Measurements from ENCODE around the gene LHX3. TPM values are rescaled to one million over a fixed set of nuclear protein-coding genes. Genes with fewer than 3 reads are reported as not detected.

LHX3 gene
- total and polyA plus RNA-seq, 8 donors, result not detected

DNA sequence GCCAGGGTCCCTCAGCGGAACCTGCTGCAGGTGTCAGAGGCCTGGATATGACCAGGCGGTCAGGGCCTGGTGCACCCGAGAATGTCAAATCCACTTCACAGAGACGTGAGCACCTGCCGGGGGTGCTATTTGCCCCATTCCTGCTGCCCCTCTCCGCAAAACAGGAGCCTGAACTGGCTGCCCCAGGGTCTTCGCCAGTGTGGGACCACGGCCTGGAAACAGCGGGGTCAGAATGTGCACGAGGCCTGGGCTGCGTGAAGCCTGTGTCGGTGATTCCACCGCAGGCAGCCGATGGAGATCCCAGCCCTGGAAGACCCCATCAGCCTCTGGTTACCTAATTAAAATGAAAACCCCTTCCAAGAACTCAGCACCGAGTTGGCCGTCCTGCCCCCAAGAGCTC, 45.1 kb downstream of the LHX3 start:
- ATAC-seq, result no peak
- intact Hi-C loops (cut with DNase I), result no loop called here

DNA sequence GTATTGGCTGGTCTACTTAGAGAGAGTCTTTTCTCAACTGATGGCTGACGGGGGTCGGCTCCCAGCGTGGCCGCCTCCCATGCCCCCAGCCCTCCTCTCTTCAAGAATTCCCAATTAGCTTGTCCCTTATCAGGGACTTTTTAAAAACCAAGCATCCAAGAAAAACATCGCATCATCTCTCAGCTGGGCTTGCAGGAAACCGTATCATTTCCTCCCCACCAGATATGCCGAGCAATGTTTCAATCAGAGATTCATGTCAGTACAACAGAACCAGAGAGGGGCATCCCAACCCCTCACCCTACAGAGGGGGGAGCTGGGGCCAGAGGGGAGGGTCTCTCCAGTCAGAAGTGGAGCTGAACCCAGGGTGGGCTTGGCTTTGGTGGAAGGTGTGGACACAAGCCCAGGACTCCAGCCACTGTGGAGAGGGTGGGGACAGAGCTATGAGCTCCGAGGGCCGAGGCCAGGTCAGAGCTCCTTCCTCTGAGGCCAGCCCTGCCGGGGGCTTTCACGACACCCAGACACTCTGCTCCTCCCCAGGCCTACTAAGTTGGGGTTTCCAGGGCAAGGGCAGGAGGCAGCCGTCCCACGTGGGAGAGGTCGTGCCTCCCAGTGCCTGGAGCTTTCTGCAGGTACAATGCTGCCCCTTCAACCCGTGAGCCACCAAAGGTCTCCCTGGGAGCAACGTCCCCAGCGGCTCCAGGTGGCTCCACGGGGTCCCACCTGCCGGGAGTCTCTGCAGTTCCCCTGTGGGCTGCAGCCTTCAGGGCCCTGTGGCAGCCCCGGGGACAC, 47.3 kb downstream of the LHX3 start:
- intact Hi-C loops (cut with DNase I), result no loop called here
- Histone ChIP-seq H3K4me1 (no peaks in the 10 kb centered on the region), H3K4me3 (no peak overlapping the region), H3K27me3 (peaks cover 9 to 71% of the 10 kb centered on the region in 2 donors), H3K36me3 (no peaks in the 10 kb centered on the region), H3K27ac (no peak overlapping the region), H3K9me3 (no peaks in the 10 kb centered on the region)
- TF ChIP-seq, protein P1, sequence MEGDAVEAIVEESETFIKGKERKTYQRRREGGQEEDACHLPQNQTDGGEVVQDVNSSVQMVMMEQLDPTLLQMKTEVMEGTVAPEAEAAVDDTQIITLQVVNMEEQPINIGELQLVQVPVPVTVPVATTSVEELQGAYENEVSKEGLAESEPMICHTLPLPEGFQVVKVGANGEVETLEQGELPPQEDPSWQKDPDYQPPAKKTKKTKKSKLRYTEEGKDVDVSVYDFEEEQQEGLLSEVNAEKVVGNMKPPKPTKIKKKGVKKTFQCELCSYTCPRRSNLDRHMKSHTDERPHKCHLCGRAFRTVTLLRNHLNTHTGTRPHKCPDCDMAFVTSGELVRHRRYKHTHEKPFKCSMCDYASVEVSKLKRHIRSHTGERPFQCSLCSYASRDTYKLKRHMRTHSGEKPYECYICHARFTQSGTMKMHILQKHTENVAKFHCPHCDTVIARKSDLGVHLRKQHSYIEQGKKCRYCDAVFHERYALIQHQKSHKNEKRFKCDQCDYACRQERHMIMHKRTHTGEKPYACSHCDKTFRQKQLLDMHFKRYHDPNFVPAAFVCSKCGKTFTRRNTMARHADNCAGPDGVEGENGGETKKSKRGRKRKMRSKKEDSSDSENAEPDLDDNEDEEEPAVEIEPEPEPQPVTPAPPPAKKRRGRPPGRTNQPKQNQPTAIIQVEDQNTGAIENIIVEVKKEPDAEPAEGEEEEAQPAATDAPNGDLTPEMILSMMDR (IDR thresholded peaks at IDR 0.05), result no peak
- ATAC-seq (no peak), DNase-seq (peak in 1 of 4 donors; percentile 64)

More for the DNA sequence above, 45.1 kb downstream of the LHX3 start:
- H3K9me3 ChIP-seq, result peaks cover 0 to 8% of the 10 kb centered on the region in 2 donors
- TF ChIP-seq, protein P1 (IDR thresholded peaks at IDR 0.05), result no peak
- H3K4me1 ChIP-seq, result no peaks in the 10 kb centered on the region
- peak in 1 of 4 donors; percentile 61 for DNase-seq
- H3K36me3 ChIP-seq, result no peaks in the 10 kb centered on the region
- no peak overlapping the region for H3K4me3 ChIP-seq
- H3K27me3 ChIP-seq, result peaks cover 9 to 67% of the 10 kb centered on the region in 2 donors
- H3K27ac ChIP-seq, result no peak overlapping the region

DNA sequence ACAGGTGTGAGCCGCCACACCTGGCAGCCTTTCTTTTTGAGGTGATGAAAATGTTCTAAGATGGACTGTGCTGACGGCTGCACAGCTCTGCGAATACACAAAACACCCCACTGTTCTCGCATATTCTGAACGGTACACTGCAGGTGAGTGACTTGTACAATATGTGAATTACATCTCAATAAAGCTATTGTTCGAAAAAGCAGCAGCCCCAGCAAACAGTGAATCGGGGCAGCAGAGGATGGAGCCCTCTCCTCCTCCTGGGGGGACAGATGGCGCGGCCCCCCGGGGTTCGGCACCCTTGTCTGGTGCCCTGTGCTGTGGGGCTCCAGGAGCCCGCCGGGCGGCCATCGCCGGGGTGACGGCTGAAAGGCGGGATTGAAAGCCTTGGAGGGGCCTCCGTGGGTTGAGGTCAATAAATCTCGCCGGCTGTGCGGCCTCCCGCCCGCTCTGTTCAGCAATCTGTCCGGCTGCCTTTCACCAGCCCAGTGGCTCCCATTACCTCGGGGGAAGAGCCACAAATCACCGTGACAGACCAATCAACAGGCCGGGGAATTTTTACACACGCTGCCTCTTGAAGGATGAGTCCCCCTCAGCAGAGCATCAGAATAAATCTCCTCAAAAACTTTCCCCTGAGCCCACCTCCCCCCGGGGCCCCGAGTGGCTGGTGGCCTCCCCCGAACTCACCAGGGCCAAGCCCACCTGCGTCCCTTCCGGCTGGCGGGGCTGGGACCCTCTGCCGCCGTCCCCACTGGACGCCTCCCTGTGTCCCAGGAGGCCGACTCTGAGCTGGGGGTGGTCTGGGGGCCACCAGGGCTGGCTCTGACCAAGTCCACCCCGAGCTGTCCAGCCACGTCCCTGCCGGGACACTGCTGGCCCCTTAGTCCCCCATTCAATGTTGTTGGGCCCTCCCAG, 48.5 kb downstream of the LHX3 start:
- no peak overlapping the region for H3K27ac ChIP-seq
- DNase-seq (peak in 1 of 4 donors; percentile 66), ATAC-seq (no peak)
- H3K9me3 ChIP-seq, result no peaks in the 10 kb centered on the region
- H3K4me1 ChIP-seq, result no peaks in the 10 kb centered on the region
- H3K27me3 ChIP-seq, result peaks cover 9 to 62% of the 10 kb centered on the region in 2 donors
- intact Hi-C loops (cut with DNase I), result no loop called here
- no peaks in the 10 kb centered on the region for H3K36me3 ChIP-seq
- TF ChIP-seq, protein P1 (IDR thresholded peaks at IDR 0.05), result no peak
- no peak overlapping the region for H3K4me3 ChIP-seq

DNA sequence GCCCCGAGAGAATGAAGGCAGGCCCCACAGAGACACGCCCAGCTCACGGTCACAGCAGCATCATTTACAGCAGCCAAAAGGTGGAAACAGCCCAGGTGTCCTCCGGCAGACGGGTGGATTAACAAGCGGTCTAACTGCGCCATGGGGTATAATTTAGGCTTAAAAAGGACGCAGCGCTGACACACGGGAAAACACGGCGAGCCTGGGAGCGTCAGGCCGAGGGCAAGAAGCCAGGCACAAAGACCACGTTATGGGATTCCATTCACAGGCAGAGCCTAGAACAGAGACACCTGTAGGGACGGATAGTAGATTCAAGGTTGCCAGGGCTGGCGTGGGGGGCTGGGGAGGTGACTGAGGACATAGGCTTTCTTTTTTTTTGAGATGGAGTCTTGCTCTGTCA, 49.4 kb downstream of the LHX3 start:
- DNase-seq (peak in 1 of 4 donors; percentile 52), ATAC-seq (no peak)
- Histone ChIP-seq H3K4me1 (no peaks in the 10 kb centered on the region), H3K4me3 (no peak overlapping the region), H3K27me3 (peaks cover 9 to 61% of the 10 kb centered on the region in 2 donors), H3K9me3 (no peaks in the 10 kb centered on the region), H3K36me3 (no peaks in the 10 kb centered on the region), H3K27ac (no peak overlapping the region)
- intact Hi-C loops (cut with DNase I), result no loop called here
- TF ChIP-seq, protein P1 (IDR thresholded peaks at IDR 0.05), result no peak

DNA sequence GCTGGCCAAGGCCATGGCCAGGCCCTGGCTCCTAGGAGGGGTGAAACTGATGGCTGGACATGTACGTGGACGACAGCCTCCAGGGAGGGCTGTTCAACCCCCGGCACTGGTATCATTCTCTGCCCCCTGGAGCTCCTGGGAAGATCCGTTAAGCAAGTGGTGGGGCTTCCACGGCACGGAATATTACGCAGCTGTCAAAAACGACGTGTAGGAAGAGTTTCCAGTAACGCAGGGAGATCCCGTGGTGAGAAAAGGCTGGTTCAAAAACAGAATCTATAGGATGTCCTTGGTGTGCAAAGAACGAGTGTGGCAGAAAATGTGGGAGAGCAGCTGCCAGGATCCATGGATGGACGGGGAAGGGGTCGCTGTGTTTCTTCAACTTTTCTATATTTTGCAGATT, 50.0 kb downstream of the LHX3 start:
- Histone ChIP-seq H3K36me3 (no peaks in the 10 kb centered on the region), H3K27ac (no peak overlapping the region), H3K4me3 (no peak overlapping the region), H3K9me3 (no peaks in the 10 kb centered on the region), H3K27me3 (peaks cover 9 to 55% of the 10 kb centered on the region in 2 donors), H3K4me1 (no peaks in the 10 kb centered on the region)
- TF ChIP-seq, protein P1 (IDR thresholded peaks at IDR 0.05), result no peak
- DNase-seq, result no peak
- intact Hi-C loops (cut with DNase I), result no loop called here
- no peak for ATAC-seq

All from left lung (tissue), 10 donors.